ENCODE data around the gene PNKD. TPM values are rescaled to one million over a fixed set of nuclear protein-coding genes. Genes with fewer than 3 reads are reported as not detected.

The PNKD gene
- total RNA-seq, 1 donor from 2014 or later = 18.6 TPM

GRCh38 chr2:218332920-218333645 lies 62.8 kb downstream of the PNKD start:
- no peaks in the 10 kb centered on the region for H3K4me1 Mint-ChIP-seq (ENCODE audit: low read depth)
- H3K9me3 Mint-ChIP-seq = no peaks in the 10 kb centered on the region
- no peaks in the 10 kb centered on the region for H3K27me3 Mint-ChIP-seq (ENCODE audit: insufficient read depth)
- intact Hi-C loops (cut with micrococcal nuclease) = no loop called here
- no peak overlapping the region for H3K4me3 Mint-ChIP-seq
- H3K36me3 Mint-ChIP-seq (ENCODE audit: low read depth) = no peaks in the 10 kb centered on the region
- peak overlapping the region; percentile 49 for H3K27ac Mint-ChIP-seq
- no peak for DNase-seq (ENCODE audit: low spot score)

DNA sequence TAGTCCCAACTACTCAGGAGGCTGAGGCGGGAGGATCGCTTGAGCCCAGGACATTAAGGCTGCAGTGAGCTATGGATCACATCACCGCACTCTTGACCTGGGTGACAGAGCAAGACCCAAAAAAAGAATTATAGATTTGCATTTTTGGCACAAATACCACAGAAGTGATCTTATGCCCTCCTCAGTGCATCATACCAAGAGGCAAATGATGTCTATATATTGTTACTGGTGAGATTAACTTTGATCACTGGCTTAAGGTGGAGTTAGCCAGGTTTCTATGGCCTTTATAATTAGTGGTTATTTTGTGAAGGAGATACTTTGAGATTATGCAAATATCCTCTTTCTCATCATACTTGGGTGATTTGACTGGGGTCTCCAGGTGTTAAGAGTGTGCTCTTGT lies 64.2 kb downstream of the PNKD start:
- Mint-ChIP-seq H3K9me3 (no peaks in the 10 kb centered on the region), H3K27me3 (ENCODE audit: insufficient read depth) (no peaks in the 10 kb centered on the region), H3K27ac (no peak overlapping the region), H3K4me1 (ENCODE audit: low read depth) (no peaks in the 10 kb centered on the region), H3K36me3 (ENCODE audit: low read depth) (no peaks in the 10 kb centered on the region), H3K4me3 (no peak overlapping the region)
- DNase-seq (ENCODE audit: low spot score) = no peak
- intact Hi-C loops (cut with micrococcal nuclease) = no loop called here

GRCh38 chr2:218340656-218341055 lies 70.3 kb downstream of the PNKD start:
- H3K36me3 Mint-ChIP-seq (ENCODE audit: low read depth) = no peaks in the 10 kb centered on the region

DNA sequence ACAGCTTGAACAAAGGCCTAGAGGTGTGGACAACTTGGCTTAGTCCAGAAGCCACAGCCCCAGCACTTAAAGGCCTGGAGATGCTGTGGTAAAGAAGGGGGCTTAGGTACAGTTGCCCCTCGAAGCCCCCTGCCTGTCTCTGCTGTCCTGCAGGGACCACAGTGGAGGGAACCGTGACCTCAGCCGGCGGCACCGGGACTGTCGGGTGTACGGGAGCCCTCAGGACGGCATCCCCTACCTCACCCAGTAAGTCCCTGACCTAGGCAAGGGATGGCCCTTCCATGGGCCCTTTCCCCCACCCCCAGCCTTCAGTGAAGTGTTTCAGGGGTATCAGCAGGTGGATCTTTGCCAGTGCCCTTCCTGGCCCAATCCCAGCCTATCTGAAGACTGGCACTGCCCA lies 71.1 kb downstream of the PNKD start:
- Mint-ChIP-seq H3K27ac (no peak overlapping the region), H3K4me3 (no peak overlapping the region), H3K36me3 (ENCODE audit: low read depth) (no peaks in the 10 kb centered on the region), H3K27me3 (ENCODE audit: insufficient read depth) (peaks cover 5% of the 10 kb centered on the region), H3K4me1 (ENCODE audit: low read depth) (no peaks in the 10 kb centered on the region), H3K9me3 (no peaks in the 10 kb centered on the region)
- DNase-seq (ENCODE audit: low spot score) = no peak
- intact Hi-C loops (cut with micrococcal nuclease) = no loop called here

More at GRCh38 chr2:218340656-218341055, 70.3 kb downstream of the PNKD start:
- DNase-seq (ENCODE audit: low spot score) = no peak
- Mint-ChIP-seq H3K4me3 (no peak overlapping the region), H3K9me3 (no peaks in the 10 kb centered on the region), H3K4me1 (ENCODE audit: low read depth) (no peaks in the 10 kb centered on the region), H3K27ac (no peak overlapping the region), H3K27me3 (ENCODE audit: insufficient read depth) (peaks cover 2% of the 10 kb centered on the region)
- intact Hi-C loops (cut with micrococcal nuclease) = no loop called here

DNA sequence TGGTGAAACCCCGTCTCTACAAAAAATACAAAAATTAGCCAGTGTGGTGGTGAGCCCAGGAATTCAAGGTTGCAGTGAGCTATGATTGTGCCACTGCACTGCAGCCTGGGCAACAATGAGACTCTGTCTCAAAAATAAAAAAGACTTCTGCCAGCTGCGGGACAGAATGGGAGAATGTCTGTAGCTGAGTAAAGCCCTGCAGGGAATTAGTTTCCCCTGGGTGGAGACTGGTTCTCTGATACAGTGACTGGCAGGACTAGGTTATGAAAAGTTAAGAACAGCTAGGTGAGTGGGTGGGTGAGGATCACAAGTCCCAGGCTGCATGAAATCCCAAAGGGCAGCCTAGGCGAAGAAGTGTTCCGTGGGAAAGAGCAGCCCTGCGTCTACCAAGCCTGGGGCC lies 72.5 kb downstream of the PNKD start:
- Mint-ChIP-seq H3K36me3 (ENCODE audit: low read depth) (no peaks in the 10 kb centered on the region), H3K4me1 (ENCODE audit: low read depth) (no peaks in the 10 kb centered on the region), H3K27ac (no peak overlapping the region), H3K9me3 (no peaks in the 10 kb centered on the region), H3K4me3 (no peak overlapping the region), H3K27me3 (ENCODE audit: insufficient read depth) (peaks cover 5% of the 10 kb centered on the region)
- no peak for DNase-seq (ENCODE audit: low spot score)
- intact Hi-C loops (cut with micrococcal nuclease) = no loop called here

DNA sequence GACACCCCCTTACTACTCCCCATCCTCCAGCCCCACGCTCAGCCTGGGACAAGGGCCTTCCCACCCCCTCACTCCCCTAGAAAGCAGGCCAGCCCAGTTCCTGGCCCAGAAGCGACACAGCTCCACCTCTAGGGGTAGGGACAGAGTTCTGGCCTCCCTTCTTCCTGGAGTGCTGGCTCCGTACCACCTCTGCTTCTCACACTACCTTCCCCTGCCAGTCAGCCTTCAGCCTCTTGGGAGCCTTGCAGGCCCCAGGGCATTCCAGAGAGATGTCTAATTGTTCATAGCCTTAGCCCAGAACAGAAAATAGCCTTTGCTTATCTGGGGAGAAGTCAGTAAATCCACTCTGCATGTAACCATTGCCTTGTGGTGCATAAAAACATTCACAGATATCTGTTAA lies 73.3 kb downstream of the PNKD start:
- intact Hi-C loops (cut with micrococcal nuclease) = no loop called here
- Mint-ChIP-seq H3K9me3 (no peaks in the 10 kb centered on the region), H3K4me1 (ENCODE audit: low read depth) (no peaks in the 10 kb centered on the region), H3K27ac (no peak overlapping the region), H3K27me3 (ENCODE audit: insufficient read depth) (peaks cover 5% of the 10 kb centered on the region), H3K36me3 (ENCODE audit: low read depth) (no peaks in the 10 kb centered on the region), H3K4me3 (no peak overlapping the region)
- DNase-seq (ENCODE audit: low spot score) = no peak

- intact Hi-C loops (cut with micrococcal nuclease) = no loop called here
- Mint-ChIP-seq H3K36me3 (ENCODE audit: low read depth) (no peaks in the 10 kb centered on the region), H3K4me1 (ENCODE audit: low read depth) (no peaks in the 10 kb centered on the region), H3K27ac (no peak overlapping the region), H3K4me3 (no peak overlapping the region), H3K9me3 (no peaks in the 10 kb centered on the region), H3K27me3 (ENCODE audit: insufficient read depth) (peaks cover 5% of the 10 kb centered on the region)
- no peak for DNase-seq (ENCODE audit: low spot score)
Measured at GRCh38 chr2:218344090-218344754, 73.9 kb downstream of the PNKD start.

GRCh38 chr2:218344755-218345417 lies 74.6 kb downstream of the PNKD start:
- Mint-ChIP-seq H3K27me3 (ENCODE audit: insufficient read depth) (peaks cover 5% of the 10 kb centered on the region), H3K4me3 (no peak overlapping the region), H3K4me1 (ENCODE audit: low read depth) (no peaks in the 10 kb centered on the region), H3K27ac (no peak overlapping the region), H3K9me3 (peaks cover 4% of the 10 kb centered on the region), H3K36me3 (ENCODE audit: low read depth) (no peaks in the 10 kb centered on the region)
- intact Hi-C loops (cut with micrococcal nuclease) = no loop called here
- no peak for DNase-seq (ENCODE audit: low spot score)

DNA sequence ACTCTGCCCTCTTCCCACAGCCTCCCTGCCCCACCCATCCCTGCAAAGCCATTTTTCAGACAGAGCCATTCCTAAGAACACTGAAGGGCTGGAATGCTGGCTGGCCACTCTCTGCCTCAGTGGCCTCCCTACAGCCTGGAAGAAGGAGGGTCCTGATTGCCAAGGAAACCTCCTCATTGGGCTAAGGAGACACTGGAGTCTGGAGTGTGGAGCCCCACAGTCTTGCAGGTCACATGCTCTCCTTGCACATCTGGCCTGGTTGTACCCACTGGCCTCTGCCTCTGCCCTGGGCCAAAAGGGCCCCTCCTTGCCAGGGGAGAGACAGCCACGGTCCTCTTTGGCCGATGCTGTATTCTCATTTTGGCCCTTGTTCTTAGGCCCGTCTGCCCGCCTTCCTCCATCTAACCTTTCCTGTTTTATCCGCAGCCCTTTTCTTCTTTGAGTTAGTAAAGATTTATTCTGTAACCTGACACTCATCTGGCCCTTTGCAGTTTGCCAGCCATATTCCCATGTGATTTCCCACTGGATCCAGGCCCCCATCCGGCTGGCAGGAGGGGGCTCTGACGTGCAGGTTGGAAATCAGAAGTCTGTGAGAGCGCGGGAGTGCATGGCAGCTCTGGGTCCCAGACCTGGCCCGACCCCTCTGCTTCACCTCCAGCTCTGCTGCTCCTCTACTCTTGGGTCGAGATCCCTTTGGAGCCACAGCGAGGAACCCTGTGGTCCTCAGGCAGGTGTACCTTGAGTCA lies 75.3 kb downstream of the PNKD start:
- intact Hi-C loops (cut with micrococcal nuclease) = no loop called here
- H3K9me3 Mint-ChIP-seq = peaks cover 4% of the 10 kb centered on the region
- peaks cover 5% of the 10 kb centered on the region for H3K27me3 Mint-ChIP-seq (ENCODE audit: insufficient read depth)
- no peak overlapping the region for H3K4me3 Mint-ChIP-seq
- H3K36me3 Mint-ChIP-seq (ENCODE audit: low read depth) = no peaks in the 10 kb centered on the region
- H3K27ac Mint-ChIP-seq = no peak overlapping the region
- H3K4me1 Mint-ChIP-seq (ENCODE audit: low read depth) = no peaks in the 10 kb centered on the region
- no peak for DNase-seq (ENCODE audit: low spot score)

- H3K27ac Mint-ChIP-seq = no peak overlapping the region
- H3K4me3 Mint-ChIP-seq = no peak overlapping the region
- H3K4me1 Mint-ChIP-seq (ENCODE audit: low read depth) = no peaks in the 10 kb centered on the region
- H3K36me3 Mint-ChIP-seq (ENCODE audit: low read depth) = no peaks in the 10 kb centered on the region
- intact Hi-C loops (cut with micrococcal nuclease) = no loop called here
- peaks cover 10% of the 10 kb centered on the region for H3K9me3 Mint-ChIP-seq
- no peak for DNase-seq (ENCODE audit: low spot score)
- peaks cover 3% of the 10 kb centered on the region for H3K27me3 Mint-ChIP-seq (ENCODE audit: insufficient read depth)
Measured at GRCh38 chr2:218347172-218347571, 76.9 kb downstream of the PNKD start.

GRCh38 chr2:218354045-218354444 lies 83.7 kb downstream of the PNKD start:
- no peak overlapping the region for H3K27ac Mint-ChIP-seq
- no peaks in the 10 kb centered on the region for H3K36me3 Mint-ChIP-seq (ENCODE audit: low read depth)
- H3K4me3 Mint-ChIP-seq = no peak overlapping the region
- H3K27me3 Mint-ChIP-seq (ENCODE audit: insufficient read depth) = peaks cover 8% of the 10 kb centered on the region
- intact Hi-C loops (cut with micrococcal nuclease) = loop anchor here (10.0 kb wide), 1 partner anchor 169 kb away; no protein-coding TSS in a partner anchor
- H3K4me1 Mint-ChIP-seq (ENCODE audit: low read depth) = no peaks in the 10 kb centered on the region
- no peak for DNase-seq (ENCODE audit: low spot score)
- H3K9me3 Mint-ChIP-seq = peaks cover 15% of the 10 kb centered on the region

DNA sequence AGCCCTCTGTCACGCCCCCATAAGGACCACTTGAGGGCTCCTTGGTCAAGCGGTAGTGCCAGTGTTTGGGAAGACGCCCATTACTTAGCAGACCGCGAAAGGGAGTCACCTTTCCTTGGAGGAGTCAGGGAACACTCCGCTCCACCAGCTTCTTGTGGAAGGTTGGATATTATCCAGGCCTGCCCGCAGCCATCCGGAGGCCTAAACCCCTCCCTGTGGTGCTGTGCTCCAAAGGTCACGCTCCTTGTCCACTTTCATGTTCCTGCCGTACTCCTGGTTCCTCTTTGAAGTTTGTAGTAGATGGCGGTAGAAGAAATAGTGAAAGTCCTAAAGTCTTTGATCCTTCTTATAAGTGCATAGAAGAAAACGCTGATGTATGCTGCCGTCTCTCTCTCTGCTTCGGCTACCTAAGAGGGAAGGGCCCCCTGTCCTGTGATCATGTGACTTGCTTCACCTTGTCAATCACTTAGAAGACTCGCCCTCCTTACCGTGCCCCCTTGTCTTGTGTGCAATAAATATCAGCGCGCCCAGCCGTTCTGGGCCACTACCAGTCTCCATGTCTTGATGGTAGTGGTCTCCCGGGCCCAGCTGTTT lies 84.6 kb downstream of the PNKD start:
- intact Hi-C loops (cut with micrococcal nuclease) = loop anchor here (10.0 kb wide), 1 partner anchor 170 kb away; no protein-coding TSS in a partner anchor
- H3K4me3 Mint-ChIP-seq = no peak overlapping the region
- H3K27ac Mint-ChIP-seq = no peak overlapping the region
- no peak for DNase-seq (ENCODE audit: low spot score)
- H3K36me3 Mint-ChIP-seq (ENCODE audit: low read depth) = no peaks in the 10 kb centered on the region
- H3K9me3 Mint-ChIP-seq = peaks cover 10% of the 10 kb centered on the region
- no peaks in the 10 kb centered on the region for H3K4me1 Mint-ChIP-seq (ENCODE audit: low read depth)
- peaks cover 8% of the 10 kb centered on the region for H3K27me3 Mint-ChIP-seq (ENCODE audit: insufficient read depth)
